NK-92 (cell line): ENCODE results near the gene RAP2B.
A peak's percentile ranks its signal among the peaks of the same experiment; 100 is the strongest.

Experiments
- DNase-seq: peaks from one replicate; lab custom pipeline; 2025; ENCODE audit not compliant: unreplicated experiment; lab: John Stamatoyannopoulos, UW

RAP2B gene

GRCh38 chr3:153159771-153160397 is 2.1 kb upstream of the RAP2B start:
- no peak for DNase-seq

GRCh38 chr3:153160451-153161137 is 1.4 kb upstream of the RAP2B start:
- no peak for DNase-seq

GRCh38 chr3:153161138-153161713 is 800 bp upstream of the RAP2B start:
- peak; percentile 71 for DNase-seq

GRCh38 chr3:153162513-153163392 is 727 bp downstream of the RAP2B start:
- DNase-seq = no peak

- DNase-seq = no peak
Measured at GRCh38 chr3:153163393-153163724, 1.3 kb downstream of the RAP2B start.

GRCh38 chr3:153163756-153164550 is 1.9 kb downstream of the RAP2B start:
- no peak for DNase-seq

GRCh38 chr3:153165261-153165681 is 3.2 kb downstream of the RAP2B start:
- DNase-seq = no peak

GRCh38 chr3:153166206-153166605 is 4.2 kb downstream of the RAP2B start:
- DNase-seq = no peak

GRCh38 chr3:153166796-153167195 is 4.8 kb downstream of the RAP2B start:
- no peak for DNase-seq

GRCh38 chr3:153169793-153170383 is 7.9 kb downstream of the RAP2B start:
- DNase-seq = no peak

- no peak for DNase-seq
Measured at GRCh38 chr3:153171256-153171655, 9.2 kb downstream of the RAP2B start.

- no peak for DNase-seq
Measured at GRCh38 chr3:153171918-153172317, 9.9 kb downstream of the RAP2B start.

GRCh38 chr3:153172796-153173757 is 11.1 kb downstream of the RAP2B start:
- DNase-seq = no peak

- DNase-seq = no peak
Measured at GRCh38 chr3:153173758-153174516, 11.9 kb downstream of the RAP2B start.

GRCh38 chr3:153176197-153176596 is 14.2 kb downstream of the RAP2B start:
- no peak for DNase-seq

- no peak for DNase-seq
Measured at GRCh38 chr3:153180860-153181372, 18.9 kb downstream of the RAP2B start.

- DNase-seq = no peak
Measured at GRCh38 chr3:153182501-153183293, 20.7 kb downstream of the RAP2B start.

- DNase-seq = no peak
Measured at GRCh38 chr3:153190923-153191322, 28.9 kb downstream of the RAP2B start.
